IPS-18a (cell line): Measurements from ENCODE around the gene NDUFV3.
A peak's percentile ranks its signal among the peaks of the same experiment; 100 is the strongest.
"Not testable (repeated sequence)": the region's sequence is repeated elsewhere in the genome, so short reads cannot be mapped to it uniquely, and the experiment has no call there.

ENCODE experiments used
- H3K27ac ChIP-seq: one replicate; pipeline ENCODE4 v1.5.1; 2013; ENCODE audit warnings: low read length
- H3K27me3 ChIP-seq: one replicate; pipeline ENCODE4 v1.6.1; 2013; ENCODE audit warnings: mild to moderate bottlenecking, low read length; ENCODE audit not compliant: control insufficient read depth, insufficient read depth
- H3K36me3 ChIP-seq: one replicate; pipeline ENCODE4 v1.6.1; 2013; ENCODE audit warnings: low read depth, low read length; ENCODE audit not compliant: control insufficient read depth
- H3K4me1 ChIP-seq: one replicate; pipeline ENCODE4 v1.6.1; 2013; ENCODE audit warnings: low read depth, low read length; ENCODE audit not compliant: control insufficient read depth
- H3K4me3 ChIP-seq: one replicate; pipeline ENCODE4 v1.5.1; 2013; ENCODE audit warnings: low read length
- H3K9ac ChIP-seq: one replicate; pipeline ENCODE4 v1.6.1; 2013; ENCODE audit warnings: mild to moderate bottlenecking, low read length, moderate library complexity
- H3K9me3 ChIP-seq: one replicate; pipeline ENCODE4 v1.6.1; 2013; ENCODE audit warnings: low read depth, low read length; ENCODE audit not compliant: control insufficient read depth

The NDUFV3 gene

DNA sequence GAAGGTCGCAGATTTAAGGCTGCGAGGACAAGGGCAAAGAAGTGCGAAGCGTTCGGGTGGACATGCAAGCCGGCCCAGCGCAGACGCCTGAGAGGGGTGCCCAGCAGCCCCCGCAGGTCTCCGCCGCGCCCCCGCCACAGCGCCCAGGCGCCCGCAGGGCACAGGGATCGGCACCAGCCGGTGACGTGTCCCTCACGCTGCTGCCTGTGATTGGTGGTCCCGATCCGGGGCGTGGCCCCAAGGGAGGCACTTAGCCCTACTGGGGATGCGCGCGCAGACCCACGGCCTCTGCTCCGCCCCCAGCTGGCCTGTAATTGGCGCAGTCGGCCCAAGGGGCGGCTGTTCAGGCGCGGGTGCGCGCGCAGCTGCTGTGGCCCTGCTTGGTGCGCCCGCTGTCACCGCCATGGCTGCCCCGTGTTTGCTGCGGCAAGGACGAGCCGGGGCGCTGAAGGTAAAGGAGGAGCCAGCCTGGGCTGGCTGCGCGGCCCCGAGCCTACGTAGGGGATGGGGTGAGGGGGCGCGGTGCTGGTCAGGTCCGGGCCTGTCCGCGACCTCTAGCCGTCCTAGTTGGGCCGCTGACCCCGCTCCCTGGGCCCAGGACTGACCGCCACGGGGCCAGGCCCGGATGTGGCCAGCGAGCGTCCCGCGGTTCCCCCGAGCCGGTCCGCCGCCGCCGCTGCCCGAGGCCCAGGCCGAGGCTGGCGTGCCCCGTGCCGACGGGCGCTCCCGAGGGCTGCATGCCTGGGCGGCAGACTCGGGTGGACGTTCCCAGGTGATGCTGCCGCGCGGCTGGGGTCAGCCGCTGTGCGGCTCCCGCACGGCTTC lies at the start of gene NDUFV3:
NDUFV3 (plus strand) TSS at position 379 of the 825 bp plus-strand sequence; CDS start at position 404, 25 bp downstream.
- H3K27ac ChIP-seq, result peak within 1 kb of the TSS; percentile 68
- no peaks in the 10 kb centered on the region for H3K4me1 ChIP-seq

DNA sequence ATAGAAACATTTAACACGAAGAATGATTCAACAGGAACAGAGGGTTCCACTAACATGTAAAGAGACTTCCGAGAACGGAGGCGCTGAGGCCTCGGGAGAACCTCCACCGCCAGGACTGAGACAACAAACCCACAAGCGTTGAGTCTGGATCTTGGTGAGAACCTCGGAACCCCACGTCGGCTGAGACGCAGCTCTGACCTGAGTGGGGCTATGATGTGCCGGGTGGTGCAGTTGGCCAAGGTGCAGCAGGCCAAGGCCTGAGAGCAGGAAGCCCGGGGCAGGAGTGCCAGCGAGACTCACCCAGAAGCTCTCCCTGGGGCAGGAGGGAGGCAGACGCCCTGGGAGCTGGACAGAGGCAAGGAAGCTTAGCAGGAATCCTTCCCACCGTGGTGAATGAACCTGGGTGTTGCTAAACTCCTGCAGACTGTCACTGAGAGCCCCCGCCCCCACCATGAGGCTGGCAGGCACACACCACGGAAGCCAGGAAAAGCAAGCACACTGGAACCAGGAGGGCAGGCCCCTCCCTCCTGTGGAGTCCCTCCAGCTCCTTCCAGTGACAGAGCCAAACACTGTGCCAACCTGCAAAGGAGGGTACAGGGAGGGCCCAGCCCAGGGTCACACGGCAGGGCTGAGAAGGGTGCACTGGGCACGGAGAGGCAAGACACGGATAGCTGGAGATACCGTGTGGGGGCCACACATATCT lies 48.5 kb upstream of the NDUFV3 start:
- H3K27me3 ChIP-seq, result no peaks in the 10 kb centered on the region
- H3K9ac ChIP-seq, result no peak overlapping the region
- no peaks in the 10 kb centered on the region for H3K9me3 ChIP-seq
- H3K4me1 ChIP-seq, result no peaks in the 10 kb centered on the region
- H3K36me3 ChIP-seq, result peaks cover 75% of the 10 kb centered on the region
- H3K4me3 ChIP-seq, result no peak overlapping the region
- no peak overlapping the region for H3K27ac ChIP-seq

More for the DNA sequence above, at the start of gene NDUFV3:
- no peaks in the 10 kb centered on the region for H3K9me3 ChIP-seq
- H3K9ac ChIP-seq, result peak within 1 kb of the TSS; percentile 82
- H3K36me3 ChIP-seq, result peaks cover 14% of the 10 kb centered on the region
- no peaks in the 10 kb centered on the region for H3K27me3 ChIP-seq
- H3K4me3 ChIP-seq, result peak within 1 kb of the TSS; percentile 99

DNA sequence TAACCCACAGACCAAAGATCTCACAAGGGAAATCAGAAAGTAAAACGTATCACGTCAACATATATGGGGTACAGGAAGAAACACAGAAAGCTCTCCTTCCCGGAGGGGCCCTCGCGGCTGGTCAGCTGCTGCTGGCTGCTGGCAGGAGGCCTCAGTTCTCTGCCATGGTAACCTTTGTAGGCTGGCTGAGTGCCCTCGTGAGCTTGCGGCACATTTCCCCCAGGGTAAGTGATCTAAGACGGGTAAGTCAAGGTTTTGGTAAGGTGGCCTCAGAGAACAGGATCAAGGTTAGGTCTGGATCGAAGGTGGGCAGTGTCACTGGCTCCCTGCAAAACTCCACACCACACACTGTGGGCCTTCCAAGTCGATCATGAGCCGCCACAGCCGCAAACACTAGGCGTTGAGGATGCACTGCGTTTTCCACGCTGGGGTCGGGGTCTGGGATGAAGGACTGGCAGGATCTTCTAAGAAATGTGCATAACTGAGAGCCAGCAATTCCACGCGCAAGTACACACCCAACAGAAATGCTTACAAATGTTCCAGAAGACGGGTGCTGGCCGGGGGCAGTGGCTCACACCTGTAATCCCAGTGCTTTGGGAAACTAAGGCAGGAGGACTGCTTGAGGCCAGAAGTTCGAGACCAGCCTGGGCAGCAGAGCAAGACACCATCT lies 47.7 kb upstream of the NDUFV3 start:
- Histone ChIP-seq H3K27me3 (no peaks in the 10 kb centered on the region), H3K9me3 (no peaks in the 10 kb centered on the region), H3K9ac (no peak overlapping the region), H3K27ac (no peak overlapping the region), H3K36me3 (peaks cover 79% of the 10 kb centered on the region), H3K4me3 (no peak overlapping the region), H3K4me1 (no peaks in the 10 kb centered on the region)

DNA sequence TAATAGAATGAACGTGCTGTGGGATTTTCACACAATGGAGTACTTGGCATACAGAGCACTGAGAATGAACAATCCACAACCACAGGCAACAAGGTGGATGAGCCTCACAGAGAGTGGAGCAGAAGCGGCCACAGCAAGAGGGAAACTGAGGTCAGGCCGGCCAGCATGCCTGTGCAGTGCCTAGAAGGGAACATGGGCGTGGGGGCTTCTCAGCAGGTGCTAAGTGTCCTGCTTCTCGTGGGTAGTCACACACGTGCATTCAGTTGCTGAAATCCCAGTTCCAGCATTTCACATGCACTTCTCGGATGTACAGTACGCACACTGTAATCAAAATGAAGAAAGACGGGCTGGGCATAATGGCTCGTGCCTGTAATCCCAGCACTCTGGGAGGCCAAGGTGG lies 46.9 kb upstream of the NDUFV3 start:
- no peaks in the 10 kb centered on the region for H3K27me3 ChIP-seq
- H3K4me1 ChIP-seq, result no peaks in the 10 kb centered on the region
- H3K9ac ChIP-seq, result no peak overlapping the region
- no peak overlapping the region for H3K4me3 ChIP-seq
- no peaks in the 10 kb centered on the region for H3K9me3 ChIP-seq
- H3K36me3 ChIP-seq, result peaks cover 75% of the 10 kb centered on the region
- H3K27ac ChIP-seq, result no peak overlapping the region

DNA sequence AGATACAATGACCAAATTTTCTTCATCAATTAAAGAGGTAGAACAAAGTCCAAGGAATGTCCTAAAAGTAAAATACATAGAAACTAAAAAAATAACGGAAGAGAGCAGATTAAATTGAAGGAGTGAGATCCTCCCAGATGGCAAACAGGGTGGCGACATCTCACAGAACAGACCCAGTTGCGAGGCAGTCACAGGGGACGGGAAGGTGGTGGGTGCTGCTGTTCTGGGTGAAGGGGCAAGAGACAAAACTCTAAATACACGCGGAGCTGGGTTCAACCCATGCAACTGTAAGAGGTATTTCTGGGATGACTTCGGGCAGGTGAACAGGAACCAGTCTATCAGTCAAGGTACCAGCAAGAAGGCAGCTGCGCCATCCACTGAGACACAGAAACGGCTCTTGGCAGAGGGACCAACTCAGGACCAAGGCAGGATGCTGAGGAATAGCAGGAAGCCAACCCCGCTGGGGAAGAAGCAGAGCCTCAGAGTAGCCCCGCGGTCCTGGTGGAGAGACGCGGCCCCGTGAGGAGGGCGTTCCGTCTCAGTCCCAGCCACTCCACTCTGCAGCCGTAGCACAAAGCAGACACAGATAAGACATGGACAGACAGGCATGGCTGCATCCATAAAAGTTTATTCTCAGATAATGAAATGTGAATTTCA lies 45.9 kb upstream of the NDUFV3 start:
- H3K4me1 ChIP-seq, result no peaks in the 10 kb centered on the region
- H3K9ac ChIP-seq, result no peak overlapping the region
- H3K9me3 ChIP-seq, result no peaks in the 10 kb centered on the region
- H3K27ac ChIP-seq, result no peak overlapping the region
- H3K4me3 ChIP-seq, result no peak overlapping the region
- no peaks in the 10 kb centered on the region for H3K27me3 ChIP-seq
- H3K36me3 ChIP-seq, result peaks cover 80% of the 10 kb centered on the region

DNA sequence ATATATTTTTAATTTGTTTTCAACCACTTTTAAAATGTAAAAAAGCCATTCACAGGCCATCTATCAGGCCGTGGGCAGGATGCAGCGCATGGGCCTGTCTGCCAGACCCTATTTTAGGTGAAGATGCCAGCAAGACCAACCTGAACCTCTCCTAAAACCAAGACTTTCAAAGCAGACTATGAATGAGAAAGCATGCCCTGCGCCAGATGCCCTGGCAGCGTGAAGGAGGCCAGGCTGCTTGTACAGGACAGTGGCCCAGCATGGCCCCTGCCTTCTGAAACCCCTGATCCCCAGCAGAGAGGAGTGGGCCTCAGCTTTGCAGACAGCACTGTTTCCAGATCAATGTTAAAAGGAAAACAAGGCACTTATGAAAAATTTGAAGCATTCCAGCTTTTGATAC lies 45.4 kb upstream of the NDUFV3 start:
- peaks cover 78% of the 10 kb centered on the region for H3K36me3 ChIP-seq
- H3K4me1 ChIP-seq, result no peaks in the 10 kb centered on the region
- H3K9ac ChIP-seq, result no peak overlapping the region
- H3K27ac ChIP-seq, result no peak overlapping the region
- no peaks in the 10 kb centered on the region for H3K27me3 ChIP-seq
- no peak overlapping the region for H3K4me3 ChIP-seq
- H3K9me3 ChIP-seq, result no peaks in the 10 kb centered on the region

DNA sequence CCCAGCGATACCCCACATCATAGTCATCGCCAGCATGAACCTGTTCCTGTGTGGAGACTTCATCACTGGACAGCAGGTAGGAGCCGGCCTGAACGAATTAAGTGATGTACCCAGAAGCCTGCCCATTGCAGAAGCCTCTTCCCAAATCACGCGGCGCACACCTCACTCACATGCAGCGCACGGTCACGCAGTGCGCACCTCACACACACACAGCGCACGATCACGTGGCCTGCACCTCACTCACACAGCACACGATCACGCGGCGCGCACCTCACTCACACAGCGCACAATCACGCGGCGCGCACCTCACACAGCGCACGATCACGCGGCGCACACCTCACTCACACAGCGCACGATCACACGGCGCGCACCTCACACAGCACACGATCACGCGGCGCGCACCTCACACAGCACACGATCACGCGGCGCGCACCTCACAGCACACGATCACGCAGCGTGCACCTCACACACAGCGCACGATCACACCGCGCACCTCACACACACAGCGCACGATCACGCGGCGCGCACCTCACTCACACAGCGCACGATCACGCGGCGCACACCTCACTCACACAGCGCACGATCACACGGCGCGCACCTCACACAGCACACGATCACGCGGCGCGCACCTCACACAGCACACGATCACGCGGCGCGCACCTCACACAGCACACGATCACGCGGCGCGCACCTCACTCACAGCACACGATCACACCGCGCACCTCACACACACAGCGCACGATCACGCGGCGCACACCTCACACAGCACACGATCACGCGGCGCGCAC lies 44.8 kb upstream of the NDUFV3 start:
- not testable (repeated sequence) for H3K4me3 ChIP-seq, H3K27ac ChIP-seq, H3K27me3 ChIP-seq, H3K9ac ChIP-seq, H3K4me1 ChIP-seq, H3K9me3 ChIP-seq
- H3K36me3 ChIP-seq, result peaks cover 79% of the 10 kb centered on the region

DNA sequence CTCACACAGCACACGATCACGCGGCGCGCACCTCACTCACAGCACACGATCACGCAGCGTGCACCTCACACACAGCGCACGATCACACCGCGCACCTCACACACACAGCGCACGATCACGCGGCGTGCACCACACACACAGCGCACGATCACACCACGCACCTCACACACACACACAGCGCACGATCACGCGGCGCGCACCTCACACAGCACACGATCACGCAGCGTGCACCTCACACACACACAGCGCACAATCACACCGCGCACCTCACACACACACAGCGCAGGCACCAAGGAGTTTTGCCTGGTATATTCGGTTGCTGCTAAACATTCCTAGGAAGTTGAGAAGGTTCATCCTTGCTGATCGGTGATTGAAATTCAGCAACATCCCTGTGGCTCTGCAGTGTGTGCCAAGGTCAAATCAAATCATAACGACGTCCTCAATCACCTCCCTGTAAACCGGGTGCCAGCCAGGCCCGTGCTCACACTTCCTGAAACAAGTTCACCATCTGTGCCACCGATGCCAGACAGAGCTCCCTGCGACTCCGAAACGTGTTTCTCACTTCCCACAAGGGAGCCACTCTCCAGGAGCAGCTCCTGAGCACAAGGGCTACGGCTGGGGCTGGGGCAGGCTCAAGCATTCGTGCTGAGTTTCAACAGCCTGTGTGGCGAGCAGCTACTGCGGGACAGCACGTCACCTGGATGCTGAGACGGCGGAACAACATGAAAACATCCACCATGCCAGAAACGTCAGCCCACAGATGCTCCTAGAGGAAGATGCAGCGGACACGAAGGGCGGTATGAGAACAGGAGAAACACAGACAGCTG lies 44.0 kb upstream of the NDUFV3 start:
- no peaks in the 10 kb centered on the region for H3K27me3 ChIP-seq
- no peak overlapping the region for H3K27ac ChIP-seq
- H3K9me3 ChIP-seq, result no peaks in the 10 kb centered on the region
- no peak overlapping the region for H3K9ac ChIP-seq
- H3K36me3 ChIP-seq, result peaks cover 83% of the 10 kb centered on the region
- H3K4me3 ChIP-seq, result no peak overlapping the region
- H3K4me1 ChIP-seq, result no peaks in the 10 kb centered on the region

DNA sequence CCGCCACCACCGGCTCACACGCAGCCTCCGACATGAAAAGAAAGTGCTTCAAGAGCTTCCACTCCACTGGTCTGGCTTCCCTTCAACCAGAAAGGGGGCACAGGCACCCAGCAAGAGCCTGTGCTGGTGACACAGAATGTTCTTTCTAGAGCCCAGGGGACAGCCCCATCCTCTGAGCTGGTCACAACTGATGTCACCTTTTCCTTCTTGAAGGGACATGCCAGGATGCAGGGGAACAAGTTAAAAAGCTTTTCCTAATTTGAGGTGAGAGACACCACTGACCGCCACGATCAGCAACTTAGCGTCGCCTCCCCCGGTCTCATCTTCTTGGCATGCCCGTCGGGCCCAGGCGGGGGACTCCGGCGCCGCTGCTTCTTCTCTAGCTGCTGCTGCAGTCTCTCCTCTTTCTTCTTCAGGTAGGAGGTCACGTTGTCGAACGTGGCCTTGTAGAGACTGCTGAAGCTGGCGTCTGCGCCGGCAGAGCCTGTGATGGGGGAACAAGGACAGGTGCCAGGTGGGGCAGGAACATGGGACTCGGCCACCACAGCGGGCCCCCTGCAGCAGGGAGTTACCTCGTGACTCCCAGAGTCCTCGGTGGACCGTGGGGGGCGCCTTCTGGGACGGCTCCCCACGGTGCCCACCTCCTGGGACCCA lies 43.2 kb upstream of the NDUFV3 start:
- no peak overlapping the region for H3K9ac ChIP-seq
- H3K27ac ChIP-seq, result no peak overlapping the region
- no peaks in the 10 kb centered on the region for H3K27me3 ChIP-seq
- no peak overlapping the region for H3K4me3 ChIP-seq
- H3K36me3 ChIP-seq, result peaks cover 83% of the 10 kb centered on the region
- no peaks in the 10 kb centered on the region for H3K4me1 ChIP-seq
- no peaks in the 10 kb centered on the region for H3K9me3 ChIP-seq

DNA sequence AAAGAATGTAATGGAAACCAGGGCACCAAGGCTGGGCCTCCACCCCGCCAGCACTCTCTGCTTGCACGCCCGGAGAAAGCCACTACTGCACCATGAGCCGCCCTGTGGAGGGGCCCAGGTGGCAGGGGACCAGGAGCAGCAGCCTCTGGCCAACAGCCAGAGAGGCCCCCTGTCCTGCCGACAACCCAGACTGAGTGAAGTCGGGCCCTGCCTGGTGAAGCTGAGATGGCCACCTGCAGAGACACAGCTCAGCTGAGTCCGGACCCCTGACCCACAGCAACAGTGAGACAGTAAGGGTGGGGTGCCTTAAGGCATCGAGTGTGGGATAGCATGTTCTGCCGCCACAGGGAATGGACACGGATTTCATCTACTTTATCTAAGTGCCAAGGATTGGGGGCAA lies 42.6 kb upstream of the NDUFV3 start:
- H3K4me1 ChIP-seq, result no peaks in the 10 kb centered on the region
- H3K27me3 ChIP-seq, result no peaks in the 10 kb centered on the region
- H3K27ac ChIP-seq, result no peak overlapping the region
- H3K9me3 ChIP-seq, result no peaks in the 10 kb centered on the region
- no peak overlapping the region for H3K9ac ChIP-seq
- H3K4me3 ChIP-seq, result no peak overlapping the region
- H3K36me3 ChIP-seq, result peaks cover 82% of the 10 kb centered on the region
